SK-N-SH treated with all-trans-retinoic acid at 6 μM for 48 hours (cell line): ENCODE results near the gene TNFRSF21.

Source experiments
- ATAC-seq: fragments of 200-7000 bp; cut with Tn5 transposase; 3 replicates; pipeline ENCODE4 v1.9.1; 2020; ENCODE audit warnings: mild to moderate bottlenecking, moderate library complexity
- BACH2 ChIP-seq: fragments of 250-450 bp; sonication (Bioruptor Pico); IDR thresholded peaks from 2 replicates; pipeline ENCODE4 v1.9.0; 2021; ENCODE audit warnings: mild to moderate bottlenecking, borderline replicate concordance
- CREB5 ChIP-seq: fragments of 250-450 bp; sonication (Bioruptor Pico); IDR thresholded peaks from 2 replicates; pipeline ENCODE4 v1.5.1; 2020; ENCODE audit warnings: low read depth, mild to moderate bottlenecking, moderate library complexity
- CSDC2 ChIP-seq: fragments of 250-450 bp; sonication (Bioruptor Pico); IDR thresholded peaks from 2 replicates; pipeline ENCODE4 v1.5.0; 2020; ENCODE audit warnings: mild to moderate bottlenecking, moderate library complexity
- CSRNP3 ChIP-seq: fragments of 250-450 bp; sonication (Bioruptor Pico); IDR thresholded peaks from 2 replicates; pipeline ENCODE4 v1.5.1; 2021; ENCODE audit warnings: mild to moderate bottlenecking, moderate library complexity
- ESRRG ChIP-seq: fragments of 250-450 bp; sonication (Bioruptor Pico); IDR thresholded peaks from 2 replicates; pipeline ENCODE4 v1.6.1; 2021; ENCODE audit warnings: mild to moderate bottlenecking
- POU6F1 ChIP-seq: fragments of 250-450 bp; sonication (Bioruptor Pico); IDR thresholded peaks from 2 replicates; pipeline ENCODE4 v1.8.0; 2021; ENCODE audit warnings: low read depth, mild to moderate bottlenecking, moderate library complexity, borderline replicate concordance
- PPARA ChIP-seq: fragments of 250-450 bp; sonication (Bioruptor Pico); IDR thresholded peaks from 2 replicates; pipeline ENCODE4 v1.5.0; 2020; ENCODE audit warnings: mild to moderate bottlenecking, borderline replicate concordance
- SNAI2 ChIP-seq: fragments of 250-450 bp; sonication (Bioruptor Pico); IDR thresholded peaks from 2 replicates; pipeline ENCODE4 v1.5.0; 2020; ENCODE audit warnings: mild to moderate bottlenecking, moderate library complexity
- TOX ChIP-seq: fragments of 250-450 bp; sonication (Bioruptor Pico); IDR thresholded peaks from 2 replicates; pipeline ENCODE4 v1.8.0; 2021; ENCODE audit warnings: mild to moderate bottlenecking, moderate library complexity, borderline replicate concordance
- ZC3H10 ChIP-seq: fragments of 250-450 bp; sonication (Bioruptor Pico); IDR thresholded peaks from 2 replicates; pipeline ENCODE4 v1.5.1; 2021; ENCODE audit warnings: mild to moderate bottlenecking, moderate library complexity
- ZFP3 ChIP-seq: fragments of 250-450 bp; sonication (Bioruptor Pico); IDR thresholded peaks from 2 replicates; pipeline ENCODE4 v1.5.0; 2020; ENCODE audit warnings: mild to moderate bottlenecking, moderate library complexity
- ZFP30 ChIP-seq: fragments of 450-650 bp; formaldehyde crosslinking; IDR thresholded peaks from 2 replicates; pipeline ENCODE4 v1.5.0; 2022; ENCODE audit warnings: mild to moderate bottlenecking, moderate library complexity
- ZNF565 ChIP-seq: fragments of 450-650 bp; formaldehyde crosslinking; conservative IDR thresholded peaks from 2 replicates; pipeline ENCODE4 v1.5.0; 2020; ENCODE audit warnings: low read depth, mild to moderate bottlenecking, moderate library complexity

Gene TNFRSF21

GRCh38 chr6:47355496-47355895 is 45.8 kb upstream of the TNFRSF21 start (continued):
- no peak for TF ChIP-seq CSRNP3
- TF ChIP-seq, all 23 proteins: peak for 0

DNA sequence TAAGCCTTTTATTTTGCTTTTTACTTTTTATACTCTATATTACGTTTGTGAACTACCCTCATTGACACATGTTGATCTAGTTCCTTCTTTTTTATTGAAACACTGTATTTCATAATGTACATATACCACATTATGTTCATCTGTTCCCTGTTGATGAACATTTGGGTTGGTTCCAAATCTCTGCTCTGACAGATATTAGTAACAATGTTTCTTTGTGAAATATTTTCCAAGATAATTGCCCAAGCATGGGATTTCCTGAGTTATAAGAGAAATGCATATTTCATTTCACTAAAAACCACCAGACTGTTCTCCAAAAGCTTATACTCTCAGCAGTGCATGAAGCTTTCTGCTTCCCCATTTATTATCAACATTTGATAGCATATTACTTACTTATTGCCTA is 44.2 kb upstream of the TNFRSF21 start:
- TF ChIP-seq CSDC2 (no peak), TOX (CRISPR knock-in tag) (no peak), PPARA (CRISPR knock-in tag) (no peak), ZFP30 (CRISPR knock-in tag) (no peak), ESRRG (no peak), ZNF565 (CRISPR knock-in tag) (no peak), POU6F1 (CRISPR knock-in tag) (no peak), ZC3H10 (CRISPR knock-in tag) (no peak), BACH2 (CRISPR knock-in tag) (no peak), CSRNP3 (no peak)
- no peak for ATAC-seq

DNA sequence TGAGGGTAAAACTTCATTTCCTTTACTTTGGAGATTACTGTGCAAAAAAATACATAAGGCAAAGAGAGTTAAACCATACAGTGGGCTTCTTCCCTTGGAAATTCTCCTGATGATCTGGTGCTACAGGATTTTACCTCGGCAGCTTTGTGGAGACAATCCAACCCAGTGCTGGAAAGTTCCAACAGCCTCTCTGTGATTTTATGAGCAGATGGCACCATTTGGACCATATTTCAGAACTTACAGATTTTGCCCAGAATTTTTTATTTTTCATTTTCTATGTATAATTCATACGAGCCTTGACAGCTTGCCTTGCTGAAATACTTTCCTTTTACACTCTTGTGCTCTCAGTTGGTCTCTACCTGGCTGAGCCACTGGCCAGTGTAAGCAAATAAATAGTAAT is 43.3 kb upstream of the TNFRSF21 start:
- TF ChIP-seq ZFP3 (CRISPR knock-in tag) (no peak), CSRNP3 (no peak), TOX (CRISPR knock-in tag) (no peak), SNAI2 (CRISPR knock-in tag) (no peak), ZNF565 (CRISPR knock-in tag) (no peak)
- TF ChIP-seq, all 23 proteins: peak for 0
- ATAC-seq = no peak

GRCh38 chr6:47352194-47352920 is 42.7 kb upstream of the TNFRSF21 start:
- no peak for TF ChIP-seq POU6F1 (CRISPR knock-in tag)
- no peak for TF ChIP-seq CREB5 (CRISPR knock-in tag)
- TF ChIP-seq ZNF565 (CRISPR knock-in tag) = no peak
- TF ChIP-seq SNAI2 (CRISPR knock-in tag) = no peak
- TF ChIP-seq PPARA (CRISPR knock-in tag) = no peak
- TF ChIP-seq ZFP30 (CRISPR knock-in tag) = no peak
- TF ChIP-seq CSRNP3 = no peak
- TF ChIP-seq ZC3H10 (CRISPR knock-in tag) = no peak
- TF ChIP-seq ZFP3 (CRISPR knock-in tag) = no peak
- no peak for TF ChIP-seq BACH2 (CRISPR knock-in tag)
- TF ChIP-seq TOX (CRISPR knock-in tag) = no peak
- TF ChIP-seq ESRRG = no peak

More at GRCh38 chr6:47352194-47352920, 42.7 kb upstream of the TNFRSF21 start:
- ATAC-seq = peak; percentile 46; the same call in 1 of the 3 replicates
